Measurements from ENCODE around the gene SDCCAG8.

DNA sequence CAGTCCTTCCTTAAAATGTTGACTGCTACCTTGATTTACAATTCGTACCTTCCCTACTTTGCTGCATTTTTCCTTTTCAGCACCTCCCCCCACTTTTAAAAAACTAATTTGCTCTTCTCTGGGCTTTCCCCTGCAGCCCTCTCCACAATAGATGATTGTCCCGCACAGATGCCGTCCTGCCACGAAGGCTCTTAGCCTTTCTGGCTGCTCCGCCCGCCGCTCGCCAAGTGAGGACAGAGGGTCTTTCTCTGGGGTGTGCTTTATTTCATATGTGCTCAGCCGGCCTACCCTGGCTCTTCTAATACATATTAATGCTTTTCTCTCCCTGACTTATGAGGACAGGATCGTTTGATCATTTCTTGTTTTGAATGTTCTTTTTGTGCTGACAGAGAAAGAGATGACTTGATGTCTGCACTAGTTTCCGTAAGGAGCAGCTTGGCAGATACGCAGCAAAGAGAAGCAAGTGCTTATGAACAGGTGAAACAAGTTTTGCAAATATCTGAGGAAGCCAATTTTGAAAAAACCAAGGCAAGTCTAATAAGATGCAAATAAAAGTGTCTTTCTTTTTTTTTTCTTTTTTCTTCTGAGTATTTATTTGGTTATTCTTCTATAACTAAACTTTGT lies 60.6 kb downstream of the SDCCAG8 start:
- TF ChIP-seq, protein P1, sequence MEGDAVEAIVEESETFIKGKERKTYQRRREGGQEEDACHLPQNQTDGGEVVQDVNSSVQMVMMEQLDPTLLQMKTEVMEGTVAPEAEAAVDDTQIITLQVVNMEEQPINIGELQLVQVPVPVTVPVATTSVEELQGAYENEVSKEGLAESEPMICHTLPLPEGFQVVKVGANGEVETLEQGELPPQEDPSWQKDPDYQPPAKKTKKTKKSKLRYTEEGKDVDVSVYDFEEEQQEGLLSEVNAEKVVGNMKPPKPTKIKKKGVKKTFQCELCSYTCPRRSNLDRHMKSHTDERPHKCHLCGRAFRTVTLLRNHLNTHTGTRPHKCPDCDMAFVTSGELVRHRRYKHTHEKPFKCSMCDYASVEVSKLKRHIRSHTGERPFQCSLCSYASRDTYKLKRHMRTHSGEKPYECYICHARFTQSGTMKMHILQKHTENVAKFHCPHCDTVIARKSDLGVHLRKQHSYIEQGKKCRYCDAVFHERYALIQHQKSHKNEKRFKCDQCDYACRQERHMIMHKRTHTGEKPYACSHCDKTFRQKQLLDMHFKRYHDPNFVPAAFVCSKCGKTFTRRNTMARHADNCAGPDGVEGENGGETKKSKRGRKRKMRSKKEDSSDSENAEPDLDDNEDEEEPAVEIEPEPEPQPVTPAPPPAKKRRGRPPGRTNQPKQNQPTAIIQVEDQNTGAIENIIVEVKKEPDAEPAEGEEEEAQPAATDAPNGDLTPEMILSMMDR (conservative IDR thresholded peaks at IDR 0.05; ENCODE audit: low read depth, low read length): no peak
- TF ChIP-seq EZH2 (IDR thresholded peaks at IDR 0.05; ENCODE audit: low read length, unreplicated experiment): no peak
